Putamen (tissue), 1 donor: Measurements from ENCODE around the gene KCNQ1.

Source experiments
- DNase-seq: peaks from one replicate; pipeline ENCODE4 v3.0.0-alpha.2; 2016; ENCODE audit warnings: low spot score

Gene KCNQ1

DNA sequence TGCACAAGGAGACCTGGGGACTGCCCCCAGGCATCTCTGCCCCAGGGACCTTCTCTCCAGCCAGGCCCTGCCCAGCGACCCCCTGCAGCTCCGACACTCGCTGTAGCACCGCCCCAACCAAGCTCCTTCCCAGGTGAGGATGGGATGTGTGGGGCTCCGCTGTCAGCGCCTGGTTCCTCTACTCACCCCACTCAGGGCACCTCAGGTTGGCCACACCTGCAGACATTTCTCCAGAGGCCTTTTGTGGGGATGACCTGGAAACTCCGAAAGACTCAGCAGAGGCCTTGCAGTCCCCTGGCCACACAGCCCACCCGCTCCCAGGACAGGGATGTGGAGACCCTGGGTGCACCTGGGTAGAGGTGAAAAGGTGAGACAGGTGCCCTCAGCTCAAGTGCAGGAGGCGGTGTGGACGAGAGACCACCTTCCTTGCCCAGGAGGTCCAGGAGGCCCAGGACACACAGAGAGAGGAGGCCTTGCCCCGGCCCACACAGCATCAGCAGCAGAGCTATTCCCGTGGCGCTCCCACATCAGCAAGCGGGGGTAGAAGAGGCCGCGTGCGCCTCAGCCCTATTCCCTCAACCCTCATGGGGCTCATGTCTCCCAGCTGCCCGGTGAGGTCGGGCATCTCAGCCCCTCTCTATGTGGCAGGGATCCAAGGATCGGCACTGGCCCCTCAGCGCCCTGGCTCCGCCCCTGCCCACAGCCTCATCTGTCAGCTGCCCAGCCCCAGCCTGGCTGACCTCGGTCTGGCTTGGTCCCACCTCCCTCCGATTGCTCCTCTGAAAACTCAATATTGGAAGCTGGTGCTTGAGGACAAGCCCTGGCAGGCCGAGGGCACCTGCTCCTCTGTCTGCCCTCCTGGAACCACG, 21.4 kb upstream of the KCNQ1 start:
- no peak for DNase-seq

DNA sequence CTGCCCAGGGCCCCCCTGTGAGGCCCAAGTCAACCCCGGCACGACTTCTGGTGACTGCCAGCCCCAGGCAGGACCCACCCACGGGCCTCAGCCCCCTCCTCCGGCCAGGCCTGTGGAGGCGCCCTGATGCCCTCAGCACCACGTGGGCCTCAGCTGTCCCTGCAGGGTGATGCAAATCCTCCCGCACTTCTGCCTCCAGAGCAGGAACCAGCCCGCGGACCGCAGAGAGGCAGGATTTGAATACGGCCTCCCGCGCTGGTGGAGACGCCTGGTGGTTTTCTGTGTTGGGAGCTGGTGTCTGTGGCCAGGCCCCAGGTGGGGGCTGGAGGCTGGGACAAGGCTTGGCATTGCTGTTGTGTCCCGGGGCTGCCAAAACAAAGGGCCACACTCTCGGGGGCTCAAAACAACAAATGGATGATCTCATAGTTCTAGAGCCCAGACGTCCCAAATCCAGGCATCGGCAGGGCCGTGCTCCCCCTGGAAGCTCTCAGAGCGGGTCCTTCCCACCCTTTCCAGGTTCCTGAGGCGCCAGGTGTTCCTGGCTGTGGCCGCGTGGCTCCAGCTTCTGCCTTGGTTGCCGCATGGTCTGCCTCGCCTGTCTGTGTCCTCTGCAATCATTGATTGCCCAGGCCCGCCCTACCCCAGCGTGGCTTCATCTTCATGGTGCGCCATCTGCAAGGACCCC, 19.9 kb upstream of the KCNQ1 start:
- DNase-seq, result no peak

DNA sequence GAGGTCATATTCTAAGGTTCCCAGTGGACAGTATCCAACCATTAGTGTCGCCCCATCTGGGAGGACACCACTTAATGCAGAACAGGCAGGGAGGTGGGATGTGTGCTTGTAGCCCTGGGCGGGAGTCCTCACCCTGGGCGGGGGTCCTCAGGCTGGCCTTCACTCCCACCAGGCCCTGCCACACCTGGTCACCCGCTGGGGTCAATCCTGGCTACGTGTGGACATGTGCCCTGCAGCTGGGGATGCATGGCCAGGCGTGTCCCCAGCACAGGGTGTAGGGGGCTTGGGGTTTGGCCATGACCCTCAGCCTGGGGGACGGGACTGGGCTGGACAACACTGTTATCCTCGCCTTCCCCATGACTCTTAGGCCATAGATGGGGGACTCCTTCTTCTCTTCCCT, 19.3 kb upstream of the KCNQ1 start:
- no peak for DNase-seq

DNA sequence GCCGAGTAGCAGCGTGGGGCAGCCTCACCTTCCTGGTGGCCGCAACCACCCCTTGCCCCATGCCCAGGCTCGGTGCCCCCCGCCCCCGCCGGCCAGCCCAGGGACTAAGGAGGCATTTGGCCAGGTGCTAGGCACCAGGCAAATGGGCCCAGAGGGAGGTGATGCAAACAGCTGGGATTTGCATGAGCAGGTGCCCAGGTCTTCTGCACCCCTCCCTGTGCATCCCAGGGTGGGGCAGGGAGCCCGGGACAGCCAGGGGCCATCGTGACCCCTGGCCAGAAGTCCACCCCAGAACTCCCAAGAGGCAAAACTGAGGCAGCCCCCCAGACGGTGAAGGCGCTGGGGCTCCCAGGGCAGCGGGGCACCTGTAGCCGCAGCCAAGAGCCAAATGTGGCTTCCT, 18.6 kb upstream of the KCNQ1 start:
- no peak for DNase-seq

DNA sequence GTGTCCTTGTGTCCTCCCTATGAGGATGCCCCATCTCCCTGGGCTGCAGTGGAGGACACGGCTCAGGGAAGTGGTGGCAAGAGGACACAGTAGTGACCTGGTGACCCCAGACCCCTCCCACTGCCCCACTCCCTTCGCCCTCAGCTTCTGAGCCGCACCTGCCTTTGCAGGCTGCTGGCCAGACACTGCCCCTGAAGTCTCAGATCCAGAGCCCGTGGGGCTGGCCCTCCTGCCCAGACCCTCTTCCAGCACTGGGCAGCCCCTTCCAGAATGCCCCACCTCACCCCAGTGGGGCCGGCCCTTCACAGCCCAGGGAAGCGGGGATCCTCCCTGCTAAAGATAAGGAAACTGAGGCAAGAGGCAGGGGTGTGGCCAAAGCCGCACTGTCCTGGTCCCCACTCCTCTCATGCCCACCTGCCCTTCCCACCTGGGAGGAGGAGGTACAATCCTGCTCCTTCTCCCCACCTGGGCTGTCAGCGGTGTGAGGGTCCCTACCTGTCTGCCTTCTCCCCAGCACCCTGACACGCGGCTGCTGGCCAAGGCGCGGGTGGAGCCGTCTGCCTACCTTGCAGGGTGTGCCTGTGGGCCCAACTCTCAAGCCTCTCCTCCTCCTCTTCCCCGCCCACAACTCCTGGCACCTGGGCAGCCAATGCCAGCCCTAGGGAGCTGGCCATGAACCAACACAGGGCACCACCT, 17.8 kb upstream of the KCNQ1 start:
- no peak for DNase-seq

DNA sequence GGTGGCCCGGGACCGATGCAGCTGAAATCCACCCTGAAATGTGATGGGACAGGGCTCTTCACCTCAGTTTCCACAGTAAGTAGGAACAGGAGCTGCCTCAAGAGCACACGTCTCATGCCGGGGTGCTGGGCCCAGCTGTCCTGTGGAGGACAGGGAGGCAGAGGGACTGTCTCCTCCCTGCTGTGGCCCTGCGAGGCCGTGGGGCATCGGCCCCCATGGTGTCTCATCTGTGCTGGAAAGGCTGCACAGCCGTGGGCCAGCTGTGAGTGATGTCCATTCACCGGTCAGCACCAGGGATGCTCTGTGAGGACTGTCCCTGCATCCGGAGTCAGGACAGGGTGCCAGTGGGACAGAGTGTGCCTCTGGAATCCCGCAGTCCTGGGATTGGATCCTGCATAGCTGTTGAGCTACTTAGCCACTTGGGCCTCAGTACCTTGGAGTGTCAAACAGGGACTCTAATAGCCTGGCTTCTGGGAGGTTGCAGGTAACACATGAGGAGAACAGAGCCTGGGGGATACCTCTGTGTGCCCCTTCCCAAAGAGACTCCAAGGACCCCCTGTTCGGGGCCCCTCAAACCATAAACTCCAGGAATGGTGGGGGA, 17.0 kb upstream of the KCNQ1 start:
- no peak for DNase-seq

DNA sequence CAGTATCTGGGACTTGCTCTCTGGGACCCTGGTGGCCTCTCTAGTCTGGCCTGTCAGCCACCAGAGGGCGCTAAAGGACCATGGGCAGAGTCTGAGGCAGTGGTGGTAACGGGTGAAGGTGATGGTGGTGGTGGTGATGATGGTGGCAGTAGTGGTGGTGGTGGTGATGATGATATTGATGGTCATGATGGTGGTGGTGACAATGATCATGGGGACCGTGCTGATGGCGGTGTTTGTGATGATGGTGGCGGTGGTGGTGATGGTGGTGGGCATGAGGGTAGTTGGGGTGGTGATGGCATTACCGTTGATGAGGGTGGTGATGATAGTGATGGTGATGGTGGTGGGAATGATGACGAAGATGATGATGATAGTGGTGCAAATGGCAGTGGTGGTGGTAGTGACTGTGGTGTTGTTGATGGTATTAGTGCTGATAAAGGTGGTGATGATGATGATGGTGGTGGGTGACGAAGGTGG, 16.4 kb upstream of the KCNQ1 start:
- DNase-seq, result no peak

DNA sequence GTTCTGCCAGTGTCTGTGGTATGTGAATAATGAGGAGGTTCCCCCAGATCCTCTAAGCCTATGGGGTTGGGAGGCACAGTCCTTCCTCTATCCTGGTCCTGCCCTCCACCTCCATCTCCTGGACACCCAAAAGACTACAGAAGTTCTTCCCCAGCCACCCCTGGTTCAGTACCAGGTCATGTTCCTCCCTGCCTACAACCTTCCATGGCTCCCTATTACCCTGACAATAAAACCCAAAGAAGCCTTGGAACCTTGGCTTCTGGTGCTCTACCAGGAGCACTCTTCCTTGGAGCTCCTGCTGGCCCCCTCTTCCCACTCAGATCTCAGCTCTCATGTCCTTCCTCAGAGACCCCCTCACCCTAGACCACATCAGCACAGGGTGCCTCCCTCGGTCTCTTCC, 13.4 kb upstream of the KCNQ1 start:
- no peak for DNase-seq

DNA sequence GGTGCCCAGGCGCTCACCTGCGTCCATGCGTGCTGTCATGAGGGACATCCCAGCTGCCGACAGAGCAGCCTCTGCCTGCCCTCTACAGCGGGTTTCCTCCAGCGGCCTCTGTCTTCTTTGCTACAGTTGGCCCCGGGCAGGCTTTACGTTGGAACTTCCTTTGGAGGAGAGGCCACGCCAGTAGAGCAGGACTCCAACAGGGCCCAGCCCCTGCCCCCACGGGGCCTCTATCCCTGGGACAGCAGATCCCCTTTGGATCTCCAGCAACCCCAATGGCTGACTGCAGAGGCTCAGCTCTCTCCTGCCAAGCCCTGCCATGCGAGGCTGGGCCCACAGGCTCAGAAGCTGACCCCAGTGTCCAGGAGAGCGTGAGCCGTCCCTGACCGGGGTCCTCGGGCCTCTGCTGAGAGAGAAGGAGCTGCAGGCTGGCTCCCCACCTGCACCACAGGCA, 12.6 kb upstream of the KCNQ1 start:
- DNase-seq, result no peak

DNA sequence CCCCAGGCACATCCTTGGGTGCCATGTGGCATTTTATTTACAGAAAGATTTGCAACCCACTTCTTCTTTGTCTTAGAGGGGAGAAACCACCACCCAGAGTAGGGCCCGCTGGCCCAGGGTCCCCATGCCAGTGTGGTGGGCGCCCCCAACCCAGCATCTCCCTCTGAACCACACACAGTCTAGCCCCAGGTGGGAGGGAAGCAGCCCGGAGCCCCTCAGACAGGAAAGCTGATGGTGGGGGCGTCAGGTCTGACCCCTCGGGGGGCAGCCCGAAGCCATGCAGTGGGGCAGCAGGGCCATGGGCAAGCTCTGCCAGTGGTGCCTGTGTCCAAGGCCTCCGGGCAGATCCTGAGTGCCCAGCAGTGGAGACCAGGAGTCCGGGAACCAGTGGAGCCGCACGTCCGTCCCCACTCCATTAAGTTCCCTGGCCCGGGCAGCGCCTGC, 12.2 kb upstream of the KCNQ1 start:
- DNase-seq, result no peak

DNA sequence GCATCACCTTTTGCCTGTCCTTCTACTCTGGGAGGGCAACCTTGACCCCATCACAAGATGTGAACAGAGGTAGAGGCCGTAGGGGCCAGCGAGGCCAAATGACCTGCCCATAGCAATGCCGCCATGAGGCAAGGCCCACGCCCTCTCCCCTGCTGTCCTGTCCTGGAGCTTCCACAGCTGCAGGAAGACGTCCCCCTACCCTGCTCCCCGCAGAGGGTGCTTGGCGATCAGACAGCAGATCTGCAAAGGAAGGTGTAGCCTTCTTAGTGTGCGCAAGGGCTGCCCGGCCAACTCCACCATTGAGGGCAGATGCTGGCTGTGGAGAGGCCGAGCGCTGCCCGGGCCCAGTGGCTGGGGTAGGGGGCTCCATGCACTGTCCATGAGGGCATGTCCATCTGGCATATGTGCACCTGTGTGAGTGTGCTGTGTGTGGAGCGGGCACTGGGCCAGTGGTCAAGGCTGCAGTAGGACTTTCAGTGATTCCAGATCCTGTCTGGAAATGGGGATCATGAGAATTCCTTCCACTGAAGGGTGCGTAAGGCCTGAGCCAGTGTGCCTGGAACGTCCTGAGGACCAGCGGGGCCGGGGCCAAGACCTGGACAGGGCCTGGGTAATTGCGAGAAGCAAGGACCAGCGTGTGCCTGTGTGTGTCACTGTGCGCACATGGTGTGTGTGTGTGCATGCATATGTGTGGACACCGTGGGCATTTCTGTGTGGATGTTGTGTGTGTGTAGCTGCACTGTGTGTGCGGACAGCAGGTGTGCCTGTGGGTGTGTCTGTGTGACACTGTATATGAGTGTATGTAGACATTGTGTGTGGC, 11.5 kb upstream of the KCNQ1 start:
- DNase-seq, result no peak

DNA sequence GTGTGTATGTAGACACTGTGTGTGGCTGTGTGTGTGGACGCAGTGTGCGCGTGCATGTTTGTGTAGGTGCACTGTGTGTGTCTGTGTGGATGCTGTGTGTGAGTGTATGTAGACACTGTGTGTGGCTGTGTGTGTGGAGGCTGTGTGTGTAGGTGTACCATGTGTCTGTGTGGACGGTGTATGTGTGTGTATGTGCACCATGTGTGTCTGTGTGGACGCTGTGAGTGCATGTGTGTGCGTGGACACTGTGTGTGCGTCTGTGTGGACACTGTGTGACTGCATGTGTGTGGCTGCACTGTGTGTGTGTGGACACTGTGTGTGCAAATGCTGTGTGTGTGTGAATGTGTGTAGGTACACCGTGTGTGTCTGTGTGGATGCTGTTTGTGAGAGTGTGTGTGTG, 10.8 kb upstream of the KCNQ1 start:
- no peak for DNase-seq

DNA sequence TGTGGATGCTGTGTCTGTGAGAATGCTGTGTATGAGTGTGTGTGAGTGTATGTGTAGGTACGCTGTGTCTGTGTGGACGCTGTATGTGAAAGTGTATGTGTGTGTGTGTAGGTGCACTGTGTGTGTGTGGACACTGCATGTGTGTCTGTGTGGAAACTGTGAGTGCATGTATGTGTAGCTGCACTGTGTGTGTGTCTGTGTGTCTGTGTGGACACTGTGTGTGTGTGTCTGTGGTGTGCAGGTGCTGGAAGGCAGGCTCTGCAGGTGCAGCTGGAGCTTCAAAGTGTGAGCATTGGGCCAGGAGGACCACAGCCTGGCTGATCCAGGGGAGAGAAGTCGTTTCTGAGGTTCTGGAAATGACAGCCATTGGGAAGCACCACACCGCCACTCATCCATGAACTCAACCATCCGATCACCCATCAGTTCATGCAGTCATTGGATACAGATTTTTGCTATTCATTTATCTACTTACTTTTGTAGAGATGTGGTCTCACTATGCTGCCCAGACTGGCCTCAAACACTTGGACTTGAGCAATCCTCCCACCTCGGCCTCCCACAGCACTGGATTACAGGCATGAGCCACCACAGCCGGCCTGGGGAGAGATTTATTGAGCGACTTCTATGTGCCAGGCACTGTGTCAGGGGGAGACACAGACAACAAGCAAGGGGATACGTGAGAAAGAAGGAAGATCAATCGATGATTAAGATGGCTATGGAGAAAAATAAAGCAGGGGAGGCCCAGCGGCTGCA, 10.1 kb upstream of the KCNQ1 start:
- no peak for DNase-seq

DNA sequence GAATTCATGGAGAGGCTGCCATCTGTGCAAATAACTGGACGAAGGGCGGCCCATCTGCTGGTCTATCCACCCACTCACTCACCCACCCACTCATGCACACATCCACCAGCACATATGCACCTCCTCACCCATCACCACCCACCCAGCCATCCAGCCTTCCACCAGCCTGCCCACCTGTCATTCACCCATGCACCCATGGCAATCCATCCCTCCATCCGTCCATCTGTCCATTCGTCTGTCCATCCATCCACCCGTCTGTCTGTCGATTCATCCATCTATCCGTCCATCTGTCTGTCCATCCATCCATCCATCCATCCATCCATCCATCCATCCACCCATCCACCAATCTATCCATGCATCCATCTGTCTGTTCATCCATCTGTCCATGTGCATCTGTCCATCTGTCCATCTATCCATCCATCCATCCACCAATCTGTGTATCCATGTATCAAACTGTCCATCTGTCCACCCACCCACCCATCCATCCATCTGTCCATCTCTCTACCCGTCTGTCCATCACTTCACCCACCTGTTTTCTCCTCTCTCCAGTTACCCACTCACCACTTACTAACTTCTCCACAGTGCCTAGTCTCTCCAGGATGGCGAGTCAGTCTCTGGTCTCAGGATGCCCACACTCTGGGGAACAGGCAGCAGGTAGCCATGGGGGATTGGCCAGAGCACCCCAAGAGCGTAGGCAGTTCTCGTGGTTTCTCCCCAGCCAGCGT, 9.4 kb upstream of the KCNQ1 start:
- no peak for DNase-seq

DNA sequence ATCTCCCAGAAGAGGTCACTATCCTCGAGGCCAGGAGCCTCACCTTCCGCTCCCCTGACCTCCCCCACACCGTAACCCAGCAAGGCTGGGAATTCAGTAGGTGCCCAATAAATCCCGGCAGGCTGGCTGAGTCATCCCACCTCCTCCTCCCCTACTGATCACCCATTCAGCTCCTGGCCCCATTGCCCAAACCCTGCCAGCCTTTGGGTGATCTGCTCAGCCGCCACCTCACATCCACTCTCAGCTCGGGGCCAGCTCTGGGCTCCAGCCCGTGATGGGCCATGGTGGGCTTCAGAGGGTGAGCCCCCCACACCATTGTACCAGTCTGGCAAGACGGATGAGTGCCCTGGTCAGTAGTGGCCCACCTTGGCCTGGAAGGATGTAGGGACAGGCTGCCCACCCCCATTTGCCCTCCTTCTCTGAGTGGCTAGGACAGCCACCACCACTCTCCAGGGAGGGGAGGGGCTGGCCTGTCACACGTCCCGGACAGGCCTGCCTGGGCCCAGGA, 8.7 kb upstream of the KCNQ1 start:
- DNase-seq, result no peak

DNA sequence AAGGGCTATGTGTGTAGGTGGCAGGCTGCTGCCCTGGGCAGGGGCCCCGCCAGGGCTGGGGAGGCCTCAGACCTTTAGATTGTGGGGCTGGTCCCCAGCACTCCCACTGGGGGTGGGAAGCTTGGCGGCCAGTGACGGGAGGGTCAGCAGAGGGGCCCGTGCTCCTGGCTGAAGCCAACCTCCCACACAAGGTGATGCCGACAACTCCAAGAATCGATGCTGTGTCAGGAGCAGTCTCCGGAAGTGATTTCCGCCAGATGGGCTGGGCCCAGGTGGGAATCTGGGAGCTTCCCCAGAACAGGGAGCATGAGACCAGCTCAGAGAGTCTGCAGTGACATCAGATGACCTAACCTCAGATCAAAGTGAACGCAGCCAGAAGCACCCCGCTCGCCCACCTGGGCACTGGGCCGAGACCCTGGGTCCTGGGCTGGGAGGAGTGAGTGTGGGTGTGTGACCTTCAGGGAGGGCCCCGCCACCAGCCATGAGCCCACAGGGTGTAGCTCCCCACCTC, 8.2 kb upstream of the KCNQ1 start:
- no peak for DNase-seq

DNA sequence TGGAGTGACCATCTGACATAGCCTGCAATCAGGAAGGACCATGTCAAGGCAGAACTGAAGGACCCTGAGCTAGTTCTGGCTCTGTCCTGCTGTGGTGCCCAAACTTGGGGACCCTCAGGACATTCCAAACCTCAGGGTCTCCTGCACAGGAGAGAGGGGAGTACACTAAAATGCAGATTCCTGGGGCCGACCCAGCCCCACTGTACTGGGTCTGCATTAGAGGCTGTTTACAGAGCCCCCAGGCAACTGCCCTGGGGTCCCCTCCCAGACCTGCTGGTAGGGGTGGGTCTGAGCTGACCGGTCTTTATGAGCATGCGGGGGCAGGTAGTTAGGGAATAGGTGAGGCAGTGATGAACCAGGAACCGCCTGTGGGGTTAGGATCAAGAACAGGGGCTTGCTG, 7.3 kb upstream of the KCNQ1 start:
- DNase-seq, result no peak

DNA sequence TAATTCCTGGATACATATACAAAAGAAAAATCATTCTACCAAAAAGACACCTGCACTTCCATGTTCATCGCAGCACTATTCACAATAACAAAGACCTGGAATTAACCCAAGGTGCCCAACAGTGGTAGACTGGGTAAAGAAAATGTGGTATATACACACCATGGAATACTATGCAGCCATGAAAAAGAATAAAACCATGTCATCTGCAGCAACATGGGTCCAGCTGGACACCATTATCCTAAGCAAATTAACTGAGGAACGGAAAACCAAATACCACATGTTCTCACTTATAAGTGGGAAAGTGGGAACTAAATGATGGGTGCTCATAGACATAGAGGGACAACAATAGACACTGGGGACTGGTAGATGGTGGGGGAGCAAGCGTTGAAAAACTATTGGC, 5.0 kb upstream of the KCNQ1 start:
- DNase-seq, result no peak

DNA sequence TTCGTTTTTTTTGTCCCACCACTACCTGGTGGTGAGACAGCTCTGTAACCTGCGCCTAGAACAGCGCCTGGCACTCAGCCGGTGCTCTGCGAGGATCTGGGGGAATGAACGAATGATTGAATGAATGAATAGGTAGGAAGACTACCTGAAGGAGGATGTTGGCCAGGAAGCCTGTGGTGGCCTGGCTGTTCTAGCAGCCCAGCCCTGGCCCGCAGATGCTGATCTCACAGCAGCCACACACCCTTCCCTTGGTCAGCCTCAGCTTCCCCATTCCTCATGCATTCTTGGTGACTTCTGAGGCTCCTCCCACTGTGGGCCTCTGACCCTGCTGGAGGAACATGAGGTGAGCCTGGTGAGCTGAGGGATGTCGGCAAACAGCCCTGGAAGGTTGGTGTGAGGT, 4.2 kb upstream of the KCNQ1 start:
- DNase-seq, result no peak

DNA sequence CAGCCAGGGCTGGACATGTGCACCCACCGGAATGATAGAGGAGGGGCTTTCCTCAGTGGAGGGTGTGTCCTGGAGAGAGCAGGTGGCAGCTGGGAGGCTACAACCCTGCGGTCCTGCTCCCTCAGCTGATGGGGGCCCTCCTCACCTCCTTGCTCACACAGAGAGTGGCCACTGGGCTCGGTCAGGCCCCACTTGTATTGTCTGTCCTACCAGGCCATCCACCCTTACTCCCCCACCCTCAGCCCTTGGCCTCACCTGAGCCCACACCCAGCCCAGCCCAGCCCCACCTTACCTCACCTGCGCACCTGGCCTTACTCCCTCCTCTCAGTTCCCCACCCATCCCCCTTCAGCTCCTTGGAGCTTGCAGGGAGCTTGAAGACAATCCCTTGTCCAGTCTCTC, 3.6 kb upstream of the KCNQ1 start:
- DNase-seq, result no peak
